Skin epidermis (tissue), 12 donors: ENCODE data around the gene SH3TC1.

Experiments used
- H3K27ac ChIP-seq, 21 experiments: fragments of 200-600 bp; sonication (generic) in 11 of 21; one replicate each; pipeline ENCODE4 v1.5.0; 2020; ENCODE audit warnings: mild to moderate bottlenecking in 3 of 21, inconsistent platforms in 2 of 21, moderate library complexity in 2 of 21
- H3K4me3 ChIP-seq, 7 experiments: fragments of 200-600 bp; sonication (generic) in 2 of 7; one replicate each; pipeline ENCODE4 v1.5.0; 2020; ENCODE audit warnings: inconsistent platforms in 2 of 7, mild to moderate bottlenecking in 2 of 7, moderate library complexity in 1 of 7

SH3TC1 gene

GRCh38 chr4:8210616-8211015 is 11.5 kb downstream of the SH3TC1 start:
- no peak overlapping the region for H3K27ac ChIP-seq
- H3K4me3 ChIP-seq = no peak overlapping the region

GRCh38 chr4:8211251-8211650 is 12.2 kb downstream of the SH3TC1 start:
- H3K27ac ChIP-seq = no peak overlapping the region

GRCh38 chr4:8211737-8212581 is 12.9 kb downstream of the SH3TC1 start:
- Histone ChIP-seq H3K27ac (no peak overlapping the region), H3K4me3 (no peak overlapping the region)

More at GRCh38 chr4:8211251-8211650, 12.2 kb downstream of the SH3TC1 start:
- H3K4me3 ChIP-seq = no peak overlapping the region

GRCh38 chr4:8212622-8213021 is 13.5 kb downstream of the SH3TC1 start:
- H3K27ac ChIP-seq = no peak overlapping the region
- no peak overlapping the region for H3K4me3 ChIP-seq

- H3K4me3 ChIP-seq = no peak overlapping the region
Observed at GRCh38 chr4:8213121-8213520, 14.0 kb downstream of the SH3TC1 start.

GRCh38 chr4:8214136-8214535 is 15.0 kb downstream of the SH3TC1 start:
- no peak overlapping the region for H3K4me3 ChIP-seq
- no peak overlapping the region for H3K27ac ChIP-seq

More at GRCh38 chr4:8213121-8213520, 14.0 kb downstream of the SH3TC1 start:
- H3K27ac ChIP-seq = no peak overlapping the region

GRCh38 chr4:8215001-8215427 is 15.9 kb downstream of the SH3TC1 start:
- Histone ChIP-seq H3K27ac (no peak overlapping the region), H3K4me3 (no peak overlapping the region)

GRCh38 chr4:8215641-8216442 is 16.8 kb downstream of the SH3TC1 start:
- H3K27ac ChIP-seq = no peak overlapping the region
- no peak overlapping the region for H3K4me3 ChIP-seq

- Histone ChIP-seq H3K4me3 (no peak overlapping the region), H3K27ac (no peak overlapping the region)
Observed at GRCh38 chr4:8216443-8217245, 17.6 kb downstream of the SH3TC1 start.

GRCh38 chr4:8217246-8217511 is 18.1 kb downstream of the SH3TC1 start:
- Histone ChIP-seq H3K27ac (no peak overlapping the region), H3K4me3 (no peak overlapping the region)

GRCh38 chr4:8217871-8218270 is 18.8 kb downstream of the SH3TC1 start:
- Histone ChIP-seq H3K27ac (no peak overlapping the region), H3K4me3 (no peak overlapping the region)

- no peak overlapping the region for H3K4me3 ChIP-seq
- H3K27ac ChIP-seq = no peak overlapping the region
Observed at GRCh38 chr4:8218371-8219031, 19.4 kb downstream of the SH3TC1 start.

- H3K27ac ChIP-seq = no peak overlapping the region
Observed at GRCh38 chr4:8219236-8219635, 20.1 kb downstream of the SH3TC1 start.

GRCh38 chr4:8220661-8221450 is 21.8 kb downstream of the SH3TC1 start:
- peak overlapping the region in 12 of 21 experiments; percentile 9 to 75 (median 32) for H3K27ac ChIP-seq
- no peak overlapping the region for H3K4me3 ChIP-seq

More at GRCh38 chr4:8219236-8219635, 20.1 kb downstream of the SH3TC1 start:
- no peak overlapping the region for H3K4me3 ChIP-seq

GRCh38 chr4:8221476-8221875 is 22.4 kb downstream of the SH3TC1 start:
- H3K27ac ChIP-seq = peak overlapping the region in 11 of 21 experiments; percentile 18 to 77 (median 56)
- no peak overlapping the region for H3K4me3 ChIP-seq

- peak overlapping the region in 14 of 21 experiments; percentile 16 to 77 (median 47) for H3K27ac ChIP-seq
Observed at GRCh38 chr4:8221985-8222384, 22.9 kb downstream of the SH3TC1 start.

GRCh38 chr4:8222609-8223388 is 23.7 kb downstream of the SH3TC1 start:
- Histone ChIP-seq H3K4me3 (no peak overlapping the region), H3K27ac (peak overlapping the region in 4 of 21 experiments; percentile 28 to 77 (median 46))

More at GRCh38 chr4:8221985-8222384, 22.9 kb downstream of the SH3TC1 start:
- H3K4me3 ChIP-seq = no peak overlapping the region
